ENCODE results near the gene SDR42E2.

SDR42E2 gene

DNA sequence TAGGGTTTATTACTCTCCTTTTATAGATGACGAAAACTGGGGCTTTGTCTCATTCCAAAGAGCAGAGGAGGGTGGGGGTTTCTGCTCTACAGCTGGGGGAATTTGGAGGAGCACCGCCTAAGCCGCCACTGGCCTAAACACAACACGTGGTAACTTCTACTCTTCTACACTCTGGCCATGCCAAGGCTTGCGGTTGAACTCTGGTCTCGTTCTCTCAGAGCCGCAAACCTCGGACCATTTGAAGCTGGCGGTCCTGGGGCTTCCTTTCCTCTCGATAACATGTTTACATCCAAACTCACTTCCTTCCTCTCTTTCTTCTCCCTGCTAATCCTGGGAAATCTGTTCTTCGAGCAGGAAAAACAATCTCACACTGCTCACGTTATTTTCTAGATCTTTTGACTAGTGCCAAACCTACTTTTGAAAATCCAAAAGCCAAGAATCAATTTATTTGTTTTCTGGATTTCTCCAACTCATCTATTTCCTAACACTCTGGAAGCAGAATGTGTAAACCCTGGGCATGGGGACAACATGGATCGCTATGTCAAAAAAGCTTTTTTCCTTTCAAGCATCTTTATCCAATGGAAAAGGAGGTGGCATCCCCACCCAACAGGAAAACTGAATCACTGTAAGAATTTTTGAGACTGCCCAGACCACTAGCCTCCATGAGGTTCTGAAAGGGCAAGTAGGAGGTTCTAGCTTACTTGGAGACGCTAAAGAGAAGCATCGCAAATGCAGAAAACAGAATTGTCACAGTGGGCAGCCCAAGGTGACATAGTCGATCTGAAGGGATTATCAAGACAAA, 30.2 kb downstream of the SDR42E2 start:
- DNase-seq, result peak; percentile 47 to 54

DNA sequence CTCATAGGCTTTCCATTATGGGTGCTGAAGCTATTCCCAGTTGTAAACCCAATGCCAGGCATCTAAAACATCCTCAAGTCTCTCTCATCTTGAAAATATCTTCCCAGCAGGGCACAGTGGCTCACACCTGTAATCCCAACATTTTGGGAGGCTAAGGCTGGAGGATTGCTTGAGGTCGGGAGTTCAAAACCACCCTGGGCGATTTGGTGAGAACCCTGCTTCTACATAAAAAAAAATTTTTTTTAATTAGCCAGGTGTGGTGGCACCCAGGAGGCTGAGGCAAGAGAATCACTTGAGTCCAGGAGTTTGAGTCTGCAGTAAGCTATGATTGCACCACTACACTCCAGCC, 30.7 kb downstream of the SDR42E2 start:
- no peak for DNase-seq

DNA sequence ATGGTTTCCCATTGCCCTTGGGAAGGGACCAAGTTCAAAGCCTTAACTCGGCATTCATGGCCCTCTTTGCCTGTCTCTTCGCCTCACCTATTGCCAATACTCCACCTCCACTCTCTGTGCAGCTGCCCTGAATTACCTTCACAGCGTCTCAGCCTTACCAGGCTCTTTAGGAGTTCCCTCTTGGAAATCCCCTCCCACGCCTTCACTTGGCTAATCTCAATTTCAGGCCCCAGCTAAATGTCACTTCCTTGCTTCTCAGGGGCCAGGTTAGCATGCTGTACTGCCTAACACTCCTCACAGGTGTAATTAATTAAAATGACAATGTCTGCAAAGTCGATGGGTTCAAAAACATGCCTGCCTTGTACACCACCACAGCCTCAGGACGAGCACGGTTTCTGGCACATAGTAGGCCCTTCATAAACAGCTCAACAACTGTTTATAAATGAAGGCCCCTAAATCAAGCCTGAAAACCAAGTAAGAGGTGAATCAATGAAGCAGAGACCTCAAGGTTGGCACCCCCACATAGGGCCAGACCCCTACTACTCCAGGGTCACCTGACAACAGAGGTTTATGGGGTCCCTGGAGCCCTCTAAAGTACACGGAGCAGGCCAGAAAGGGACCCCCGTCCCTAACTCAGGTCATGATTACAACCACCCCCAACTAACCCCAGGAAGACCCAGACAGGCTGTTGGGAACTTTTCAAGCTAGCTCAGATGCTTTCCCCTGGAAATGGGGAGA, 32.6 kb downstream of the SDR42E2 start:
- no peak for DNase-seq

DNA sequence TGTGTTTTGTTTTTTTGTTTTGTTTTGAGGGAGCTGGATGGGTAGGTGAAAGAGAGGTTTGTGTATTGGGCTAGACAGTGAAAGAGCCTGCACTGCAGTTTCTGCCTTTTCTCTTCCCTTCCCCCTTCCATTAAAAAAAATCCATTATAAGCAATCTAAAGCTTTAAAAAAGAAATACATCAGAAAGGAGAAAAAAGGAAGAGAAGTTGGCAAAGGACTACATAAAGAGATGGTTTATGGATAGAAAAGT, 33.1 kb downstream of the SDR42E2 start:
- no peak for DNase-seq

DNA sequence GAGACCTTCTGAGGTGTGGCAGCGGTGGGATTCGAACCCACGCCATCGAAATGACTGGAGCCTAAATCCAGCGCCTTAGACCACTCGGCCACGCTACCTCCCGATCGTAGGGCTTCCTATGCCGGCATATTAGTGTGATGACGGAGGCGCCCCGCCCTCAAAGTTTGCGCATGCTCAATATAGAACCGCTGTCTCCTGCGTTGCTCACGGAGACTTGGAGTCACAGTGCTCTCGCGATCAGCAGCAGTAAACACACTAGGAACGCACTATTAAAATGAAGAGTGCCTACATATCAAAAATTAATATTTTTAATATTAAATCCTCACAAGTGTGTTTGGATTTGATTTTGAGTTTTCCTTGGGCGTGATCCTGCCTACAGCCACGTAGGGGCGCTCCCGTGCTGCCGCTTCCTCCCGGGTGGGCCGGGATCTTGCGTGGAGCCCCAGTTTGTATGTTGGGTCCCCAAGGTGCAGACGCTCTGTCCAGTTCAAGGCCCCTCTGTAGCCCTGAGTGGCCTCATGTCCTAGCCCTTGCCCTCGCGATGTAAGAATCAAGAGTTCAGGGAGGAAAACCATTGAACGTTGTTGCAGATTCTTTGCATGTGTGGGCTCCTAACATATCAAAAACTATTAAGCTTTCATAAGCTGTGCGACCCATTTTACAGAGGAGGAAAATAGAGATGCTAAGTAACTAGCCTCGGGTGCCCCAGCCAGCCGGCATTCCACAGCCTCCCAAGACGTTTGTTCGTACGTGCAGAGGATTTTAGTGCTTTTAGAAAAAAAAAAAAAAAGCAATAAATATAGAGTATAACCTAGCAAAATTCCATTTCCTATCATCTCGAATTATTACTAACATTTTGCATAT, 33.6 kb downstream of the SDR42E2 start:
- peak; percentile 59 to 62 for DNase-seq

DNA sequence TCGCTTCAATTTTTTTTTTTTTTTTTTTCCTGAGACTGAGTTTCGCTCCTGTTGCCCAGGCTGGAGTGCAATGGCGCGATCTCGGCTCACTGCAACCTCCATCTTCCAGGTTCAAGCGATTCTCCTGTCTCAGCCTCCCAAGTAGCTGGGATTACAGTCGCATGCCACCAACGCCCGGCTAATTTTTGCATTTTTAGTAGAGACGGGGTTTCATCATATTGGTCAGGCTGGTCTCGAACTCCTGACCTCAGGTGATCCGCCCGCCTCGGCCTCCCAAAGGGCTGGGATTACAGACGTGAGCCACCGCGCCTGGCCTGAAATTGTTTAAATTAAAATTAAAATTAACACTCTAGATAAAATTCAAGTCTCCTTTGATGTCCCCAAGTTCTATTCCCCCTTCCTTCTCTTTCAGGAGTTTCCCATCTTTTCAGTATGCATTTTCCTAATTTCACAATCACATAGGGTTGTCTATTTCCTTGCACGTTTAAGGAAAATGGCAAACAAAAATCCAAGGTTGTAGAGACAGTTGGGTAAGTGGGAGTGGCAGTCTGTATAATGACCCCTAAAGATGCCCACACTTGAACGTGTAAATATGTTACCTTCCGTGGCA, 34.4 kb downstream of the SDR42E2 start:
- DNase-seq, result peak in 1 of 2 experiments; percentile 1

DNA sequence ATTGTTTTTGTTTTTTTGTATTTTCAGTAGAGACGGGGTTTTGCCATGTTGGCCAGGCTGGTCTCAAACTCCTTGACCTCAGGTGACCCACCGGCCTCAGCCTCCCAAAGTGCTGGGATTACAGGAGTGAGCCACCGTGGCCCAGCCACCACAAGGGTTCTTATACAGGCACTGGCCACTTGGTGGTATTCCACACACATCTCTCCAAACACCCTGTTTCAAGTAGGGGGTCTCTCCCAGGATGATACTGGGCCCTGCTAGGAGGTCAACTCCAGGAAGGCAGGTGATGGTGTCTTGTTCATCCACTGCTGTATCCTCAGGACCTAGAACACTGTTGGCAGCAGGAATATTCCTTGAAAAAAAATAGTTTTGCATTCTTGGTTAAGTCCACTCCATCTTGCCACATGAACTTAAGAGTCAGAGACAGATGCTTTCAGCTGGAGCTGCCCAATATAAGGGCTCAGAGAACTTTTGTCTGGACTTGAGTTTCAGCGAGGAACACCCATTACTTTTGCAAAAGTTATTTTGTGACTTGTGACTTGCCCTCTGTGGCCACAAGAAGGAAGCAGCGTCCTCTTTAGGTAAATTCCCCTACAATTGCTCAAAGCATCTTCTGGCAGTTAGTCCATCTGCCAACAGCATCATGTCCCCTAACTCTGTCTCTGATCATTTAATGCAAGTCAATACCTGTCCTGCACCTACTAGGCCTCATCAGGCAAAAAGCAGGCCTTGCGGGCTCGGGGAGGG, 36.4 kb downstream of the SDR42E2 start:
- DNase-seq, result no peak

DNA sequence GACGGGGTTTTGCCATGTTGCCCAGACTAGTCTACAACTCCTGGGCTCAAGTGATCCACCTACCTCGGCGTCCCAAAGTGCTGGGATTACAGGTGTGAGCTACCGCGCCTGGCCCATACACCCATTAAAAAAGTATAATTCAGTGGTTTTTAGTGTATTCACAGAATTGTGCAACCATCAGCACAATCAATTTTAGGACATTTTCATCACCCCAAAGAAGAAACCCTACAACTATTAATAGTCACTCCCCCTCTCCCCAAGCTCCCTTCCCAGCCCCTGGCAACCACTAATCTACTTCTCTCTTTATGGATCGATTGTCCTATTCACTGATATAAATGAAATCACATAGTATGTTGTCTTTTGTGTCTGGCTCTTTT, 39.9 kb downstream of the SDR42E2 start:
- DNase-seq, result no peak

DNA sequence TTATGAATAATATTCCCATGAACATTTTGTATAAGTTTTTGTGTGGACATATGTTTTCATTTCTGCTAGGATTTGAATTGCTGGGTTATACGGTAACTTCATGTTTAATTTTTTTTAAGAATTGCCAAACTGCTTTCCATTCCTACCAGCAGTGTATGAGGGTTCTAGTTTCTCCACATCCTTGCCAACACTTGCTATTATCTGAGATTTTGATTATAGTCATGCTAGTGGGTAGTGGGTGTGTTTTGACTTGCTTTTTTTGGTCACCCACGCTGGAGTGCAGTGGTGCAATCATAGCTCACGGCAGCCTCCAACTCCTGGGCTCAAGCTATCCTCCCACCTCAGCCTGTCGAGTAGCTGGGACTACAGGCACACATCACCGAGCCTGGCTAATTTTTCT, 40.8 kb downstream of the SDR42E2 start:
- no peak for DNase-seq

DNA sequence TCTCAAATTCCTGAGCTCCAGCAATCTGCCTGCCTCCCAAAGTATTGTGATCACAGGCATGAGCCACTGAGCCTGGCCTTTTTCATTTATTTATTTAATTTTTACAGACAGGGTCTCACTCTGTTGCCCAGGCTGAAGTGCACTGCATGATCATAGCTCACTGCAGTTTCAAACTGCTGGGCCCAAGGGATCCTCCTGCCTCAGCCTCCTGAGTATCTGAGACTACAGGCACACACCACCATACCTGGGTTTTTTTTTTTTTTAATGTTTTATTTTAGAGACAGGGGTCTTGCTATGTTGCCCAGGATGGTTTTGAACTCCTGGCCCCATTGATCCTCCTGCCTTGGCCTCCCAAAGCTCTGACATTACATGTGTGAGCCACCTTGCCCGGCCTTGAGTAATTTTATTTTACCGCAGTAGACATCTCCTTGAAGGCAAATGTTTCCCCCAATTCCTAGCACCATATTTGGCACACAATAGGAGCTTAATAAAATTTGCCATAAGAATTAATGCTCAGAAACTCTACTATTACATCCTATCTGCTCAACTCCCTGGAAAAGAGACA, 41.9 kb downstream of the SDR42E2 start:
- no peak for DNase-seq

DNA sequence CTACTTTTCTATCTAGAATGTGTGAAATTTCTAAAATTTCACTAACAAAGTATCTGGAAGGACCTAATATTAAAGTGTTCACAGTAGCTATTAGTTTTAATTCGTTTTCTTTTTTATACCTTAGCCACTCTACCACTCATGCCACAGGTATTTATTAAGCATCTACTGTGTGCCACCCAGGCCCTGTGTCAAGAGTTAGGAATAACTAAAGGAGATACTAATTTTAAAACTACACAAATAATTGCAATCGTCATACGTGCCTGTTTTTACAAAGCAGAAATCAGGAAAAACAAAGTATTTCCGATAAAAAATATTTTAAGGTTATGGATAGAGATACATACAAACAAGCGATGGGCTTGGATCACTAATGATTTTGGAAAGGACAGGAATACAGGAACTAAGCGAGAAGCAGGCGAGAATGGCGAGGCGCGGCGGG, 43.3 kb downstream of the SDR42E2 start:
- no peak for DNase-seq

DNA sequence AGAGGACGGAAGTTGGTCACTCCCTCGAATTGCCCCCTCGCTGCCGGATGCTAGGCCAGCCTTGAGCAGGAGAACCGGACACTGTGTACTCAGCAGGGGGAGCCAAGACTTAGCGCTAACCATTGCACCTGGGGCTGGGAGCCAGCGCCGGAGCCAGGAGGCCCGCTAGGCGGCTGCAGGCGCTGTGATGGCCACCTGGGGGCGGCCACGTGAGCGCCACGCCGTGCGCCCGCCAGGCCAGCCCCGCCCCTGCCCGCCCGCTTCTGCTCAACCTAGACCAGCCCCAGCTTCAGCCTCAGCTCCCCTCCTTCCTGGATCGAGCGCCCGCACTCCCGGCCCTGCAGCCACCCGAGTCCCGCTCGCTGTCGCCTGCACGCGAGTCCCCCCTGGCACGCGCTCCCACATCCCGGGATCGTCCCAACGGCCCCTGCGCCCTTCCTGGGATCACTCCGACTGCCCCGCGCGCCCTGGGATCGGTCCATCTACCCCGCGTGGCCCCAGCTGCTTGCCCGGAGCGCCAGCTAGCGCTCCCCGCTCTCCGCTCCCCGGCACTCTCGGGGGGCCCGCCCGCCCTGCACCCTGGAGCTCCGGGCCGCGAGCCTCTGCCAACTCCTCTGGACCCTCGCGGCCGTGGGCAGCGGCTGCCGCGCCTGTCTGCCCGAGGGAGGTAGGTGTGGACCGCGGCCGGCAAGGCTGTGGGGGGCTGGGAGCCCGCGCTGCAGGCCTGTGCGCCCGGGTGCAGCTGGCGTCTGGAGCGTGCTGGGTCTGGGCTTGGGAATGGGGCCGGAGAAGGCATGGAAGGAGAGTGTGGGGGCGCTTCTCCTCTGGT, 43.9 kb downstream of the SDR42E2 start, which contains the start of gene EEF2K:
Gene EEF2K, plus strand, starts transcription at position 266 of the 829 bp plus-strand sequence. CDS start 19,452 bp downstream, outside the sequence.
- peak; percentile 40 to 53 for DNase-seq

DNA sequence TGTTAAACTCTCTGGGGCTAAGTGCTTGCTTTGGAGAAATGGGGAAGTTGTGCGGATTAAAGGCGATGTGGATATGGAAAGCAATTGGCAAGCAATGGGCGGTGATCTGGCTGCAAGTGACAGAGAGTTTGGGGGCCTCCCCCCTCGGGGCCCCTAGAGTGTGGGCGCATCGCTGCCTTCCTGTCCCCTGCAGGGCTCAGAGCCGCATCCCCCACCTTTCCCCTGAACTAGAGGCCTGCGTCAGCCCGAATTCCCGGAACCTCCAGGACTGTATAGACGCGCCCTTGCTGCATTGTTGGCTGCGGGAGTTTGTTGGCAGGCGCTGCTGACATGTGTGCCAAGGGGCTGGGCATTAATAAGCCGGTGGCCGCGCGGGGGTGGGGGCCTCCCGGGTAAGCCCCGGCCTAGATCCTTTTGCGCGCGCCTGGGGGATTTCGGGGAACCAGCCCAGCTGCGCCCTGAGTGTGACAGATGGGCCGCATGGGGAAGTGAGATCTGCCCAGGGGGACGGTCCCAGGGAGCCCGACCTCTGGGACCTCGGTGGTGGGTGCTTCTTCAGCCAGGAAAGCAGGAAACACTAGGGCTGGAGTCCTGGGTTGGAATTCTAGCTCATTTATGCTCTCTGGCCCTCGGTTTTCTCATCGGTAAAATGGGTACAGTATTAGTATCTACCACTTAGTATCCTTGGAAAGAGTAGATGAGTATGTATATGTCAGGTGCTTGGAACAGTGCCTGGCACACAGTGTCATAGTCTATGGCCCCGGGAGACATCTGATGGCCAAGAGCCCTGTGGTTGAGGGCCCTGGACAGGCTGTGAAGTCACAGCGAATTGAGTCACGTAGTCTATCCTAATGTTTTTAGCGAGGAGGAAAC, 44.8 kb downstream of the SDR42E2 start:
- DNase-seq, result peak; percentile 47 to 52

DNA sequence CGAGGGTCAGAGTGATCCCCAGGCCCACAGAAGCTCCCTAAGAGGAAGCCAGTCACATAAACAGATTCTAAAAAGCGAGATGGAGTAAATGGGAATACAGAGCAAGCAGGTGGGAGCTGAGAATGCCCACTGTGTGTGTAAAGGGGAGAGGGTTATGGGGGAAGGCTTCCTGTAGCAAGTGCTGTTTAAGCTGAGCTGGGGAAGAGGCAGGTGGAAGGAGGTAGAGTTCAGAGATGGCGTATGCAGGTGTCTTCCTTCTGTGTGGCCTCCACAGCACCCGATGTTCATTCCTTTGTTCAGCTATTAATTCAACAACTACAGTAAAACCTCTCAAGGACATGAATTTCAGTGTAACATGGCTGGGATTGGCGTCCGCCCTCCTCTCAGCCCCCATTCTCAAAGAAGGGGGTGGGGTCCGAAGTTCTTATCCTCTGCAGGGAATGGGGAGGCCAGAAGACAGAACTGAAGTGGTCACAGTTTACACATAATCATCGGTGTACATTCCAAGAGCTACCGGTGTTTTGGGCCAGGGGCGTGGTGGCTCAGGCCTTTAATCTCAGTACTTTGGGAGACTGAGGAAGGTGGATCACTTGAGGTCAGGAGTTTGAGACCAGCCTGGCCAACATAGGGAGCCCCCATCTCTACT, 45.5 kb downstream of the SDR42E2 start:
- DNase-seq, result no peak

DNA sequence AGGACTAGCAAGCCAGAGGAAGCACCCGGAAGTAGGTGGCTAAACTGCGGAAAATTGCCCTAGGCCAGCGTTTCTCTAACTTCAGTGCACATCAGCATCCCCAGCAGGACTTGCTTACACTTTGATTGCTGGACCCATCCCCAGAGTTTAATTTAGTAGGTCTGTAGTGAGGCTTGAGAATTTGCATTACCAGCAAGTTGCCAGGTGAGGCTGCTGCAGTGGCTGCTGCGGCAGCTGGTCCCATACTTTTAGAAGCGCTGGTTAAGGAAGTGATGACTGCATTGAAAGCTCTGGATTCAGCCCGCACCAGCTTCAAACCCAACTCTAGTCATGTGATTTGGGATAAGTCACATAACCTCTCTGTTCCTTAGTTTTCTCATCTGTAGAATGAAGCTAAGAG, 48.0 kb downstream of the SDR42E2 start:
- no peak for DNase-seq

DNA sequence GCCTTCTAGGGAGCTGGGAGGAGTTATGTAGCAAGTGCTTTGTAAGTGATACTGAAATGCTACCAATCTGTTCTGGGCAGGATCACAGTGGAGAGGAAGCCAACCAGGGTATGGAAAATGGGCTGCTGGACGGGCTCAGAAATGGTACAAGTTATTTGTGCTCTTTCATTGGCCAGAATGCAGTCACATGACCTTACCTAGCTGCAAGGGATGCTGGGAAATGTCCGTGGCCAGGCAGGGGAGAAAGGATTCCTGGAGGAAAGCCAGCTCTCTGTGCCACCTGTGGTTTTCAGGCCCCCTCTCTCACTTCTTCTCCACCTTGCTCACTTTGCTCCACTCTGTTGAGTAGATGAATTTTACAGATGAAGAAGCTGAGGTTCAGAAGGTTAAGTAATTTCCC, 48.5 kb downstream of the SDR42E2 start:
- DNase-seq, result no peak

DNA sequence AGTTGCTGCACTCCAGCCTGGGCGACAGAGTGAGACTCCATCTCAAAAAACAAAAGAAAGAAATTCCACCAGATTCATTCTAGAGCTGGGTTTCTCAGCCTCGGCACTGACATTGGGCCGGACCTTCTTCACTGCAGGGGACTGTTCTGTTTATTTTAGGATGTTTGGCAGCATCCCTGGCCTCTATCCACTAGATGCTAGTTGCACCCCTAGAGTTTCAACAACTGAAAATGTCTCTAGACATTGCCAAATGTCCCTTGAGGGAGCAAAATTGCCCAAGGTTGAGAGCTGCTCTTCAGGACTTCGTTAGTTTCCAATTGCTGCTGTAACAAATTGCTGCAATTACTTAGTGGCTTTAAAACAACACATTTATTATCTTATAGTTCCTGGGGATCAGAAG, 50.9 kb downstream of the SDR42E2 start:
- DNase-seq, result no peak

DNA sequence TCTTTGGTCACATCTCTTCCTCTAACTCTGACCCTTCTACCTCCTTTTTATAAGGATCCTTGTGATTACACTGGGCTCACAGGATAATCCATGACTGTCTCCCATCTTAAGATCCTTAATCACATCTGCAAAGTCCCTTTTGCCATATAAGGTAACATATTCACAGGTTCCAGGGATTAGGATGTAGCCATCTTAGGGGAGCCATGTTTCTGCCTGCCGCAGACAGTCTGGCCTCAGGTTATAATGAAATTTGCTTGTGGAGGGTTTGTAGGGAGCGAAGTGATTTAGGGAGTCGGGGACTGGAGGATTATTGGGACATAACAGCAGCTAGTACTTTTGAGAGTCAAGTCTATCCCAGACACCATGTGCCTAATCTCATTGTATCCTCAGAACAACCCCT, 51.5 kb downstream of the SDR42E2 start:
- no peak for DNase-seq

DNA sequence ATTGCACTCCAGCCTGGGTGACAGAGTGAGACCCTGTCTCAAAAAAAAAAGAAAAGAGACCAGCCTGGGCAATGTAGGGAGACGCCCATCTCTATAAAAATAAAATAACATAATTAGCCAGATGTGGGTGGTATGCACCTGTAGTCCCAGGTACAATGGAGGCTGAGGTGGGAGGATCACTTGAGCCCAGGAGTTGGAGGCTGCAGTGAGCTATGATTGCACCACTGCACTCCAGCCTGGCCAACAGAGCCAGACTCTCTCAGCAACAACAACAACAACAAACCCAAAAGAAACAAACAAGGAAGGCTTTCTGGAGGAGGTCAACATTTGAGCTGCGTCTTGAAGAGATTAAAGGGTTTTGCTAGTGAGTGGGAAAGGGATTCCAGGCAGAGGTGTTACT, 52.1 kb downstream of the SDR42E2 start:
- no peak for DNase-seq

DNA sequence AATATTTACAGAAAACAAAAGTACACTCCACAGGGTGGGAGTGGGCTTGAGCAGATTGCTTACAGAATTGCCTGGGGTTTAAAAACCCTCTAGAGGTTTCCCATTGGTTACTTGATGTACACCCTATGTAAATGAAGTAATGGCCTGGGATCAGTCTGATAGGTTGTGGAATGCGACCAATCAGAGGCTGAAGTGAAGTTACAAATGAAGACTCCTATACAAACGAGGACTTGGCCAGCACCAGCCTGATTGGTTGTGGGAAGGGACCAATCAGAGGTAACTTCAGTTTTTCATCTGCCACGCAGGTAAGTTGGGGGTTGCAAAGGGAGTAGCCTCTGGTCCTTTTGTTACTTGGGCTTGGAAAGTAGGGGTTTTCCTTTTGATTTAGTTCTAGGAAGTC, 52.6 kb downstream of the SDR42E2 start:
- no peak for DNase-seq

Measured in Kasumi-1 (cell line).